BJ (cell line): ENCODE measurements around the gene RAVER2. TPM values are rescaled to one million over a fixed set of nuclear protein-coding genes. Genes with fewer than 3 reads are reported as not detected.

ENCODE experiments used
- CTCF ChIA-PET: fragments of 350-600 bp; formaldehyde crosslinking; extraction: SDS; loops from one replicate; lab custom pipeline; 2021; ENCODE audit warnings: antibody characterized with exemption, inconsistent platforms; lab: Yijun Ruan, JAX
- POLR2A ChIA-PET: fragments of 300-600 bp; sonication (Branson Sonifier 250); formaldehyde crosslinking; extraction: SDS; loops from one replicate; lab custom pipeline; 2021; ENCODE audit warnings: antibody characterized with exemption; lab: Charles Lee
- DNase-seq: peaks from one replicate; pipeline ENCODE4 v3.0.0-alpha.2; 2011; ENCODE audit warnings: low read depth
- H3K27me3 ChIP-seq: 2 replicates; pipeline ENCODE4 v1.6.0; 2011; ENCODE audit warnings: low read length; ENCODE audit not compliant: control insufficient read depth, insufficient read depth
- H3K36me3 ChIP-seq: 2 replicates; pipeline ENCODE4 v1.5.1; 2011; ENCODE audit warnings: low read length; ENCODE audit not compliant: control insufficient read depth, insufficient read depth
- H3K4me3 ChIP-seq: 2 replicates; pipeline ENCODE4 v1.5.1; 2011; ENCODE audit warnings: low read depth, mild to moderate bottlenecking, control low read depth, low read length
- polyA plus RNA-seq: library from polyadenylated mRNA; depleted of rRNA; stranded (reverse); fragments of >200 nt; gene quantifications from 2 replicates; pipeline ENCODE4 v1.2.3, GENCODE V29; 2011
- TF ChIP-seq, protein P1 (sequence below): IDR thresholded peaks from 2 replicates; pipeline ENCODE4 v1.5.1; 2011; ENCODE audit warnings: low read depth, mild to moderate bottlenecking, control low read depth, inconsistent platforms, low read length, moderate library complexity; ENCODE audit not compliant: insufficient read depth

RAVER2 gene
- polyA plus RNA-seq, 1 experiment: 2.9 TPM

DNA sequence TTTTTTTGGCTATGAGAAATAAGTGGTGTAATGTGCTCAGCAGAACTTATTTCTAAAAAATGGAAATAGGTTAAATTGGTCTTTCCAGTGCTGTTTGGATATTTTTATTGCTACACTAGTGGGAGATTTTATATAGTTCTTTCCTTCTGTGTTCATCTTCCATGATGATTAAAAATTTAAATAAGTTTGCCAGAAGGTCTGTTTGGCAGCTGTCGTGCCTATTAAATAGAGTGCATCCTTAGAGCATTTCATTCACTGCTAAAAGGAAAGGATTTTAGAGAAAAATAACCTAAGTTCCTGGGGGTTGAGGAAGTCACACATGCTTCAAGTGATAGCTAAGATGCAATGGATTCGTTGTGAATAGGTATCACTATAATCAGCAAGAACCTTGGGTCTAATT lies 29.7 kb upstream of the RAVER2 start:
- H3K4me3 ChIP-seq: no peak overlapping the region
- peaks cover 2% of the 10 kb centered on the region; the same call in 1 of the 2 replicates for H3K27me3 ChIP-seq
- ChIA-PET CTCF (no interaction called here), POLR2A (no interaction called here)
- H3K36me3 ChIP-seq: no peaks in the 10 kb centered on the region
- TF ChIP-seq, protein P1, sequence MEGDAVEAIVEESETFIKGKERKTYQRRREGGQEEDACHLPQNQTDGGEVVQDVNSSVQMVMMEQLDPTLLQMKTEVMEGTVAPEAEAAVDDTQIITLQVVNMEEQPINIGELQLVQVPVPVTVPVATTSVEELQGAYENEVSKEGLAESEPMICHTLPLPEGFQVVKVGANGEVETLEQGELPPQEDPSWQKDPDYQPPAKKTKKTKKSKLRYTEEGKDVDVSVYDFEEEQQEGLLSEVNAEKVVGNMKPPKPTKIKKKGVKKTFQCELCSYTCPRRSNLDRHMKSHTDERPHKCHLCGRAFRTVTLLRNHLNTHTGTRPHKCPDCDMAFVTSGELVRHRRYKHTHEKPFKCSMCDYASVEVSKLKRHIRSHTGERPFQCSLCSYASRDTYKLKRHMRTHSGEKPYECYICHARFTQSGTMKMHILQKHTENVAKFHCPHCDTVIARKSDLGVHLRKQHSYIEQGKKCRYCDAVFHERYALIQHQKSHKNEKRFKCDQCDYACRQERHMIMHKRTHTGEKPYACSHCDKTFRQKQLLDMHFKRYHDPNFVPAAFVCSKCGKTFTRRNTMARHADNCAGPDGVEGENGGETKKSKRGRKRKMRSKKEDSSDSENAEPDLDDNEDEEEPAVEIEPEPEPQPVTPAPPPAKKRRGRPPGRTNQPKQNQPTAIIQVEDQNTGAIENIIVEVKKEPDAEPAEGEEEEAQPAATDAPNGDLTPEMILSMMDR: no peak
- no peak for DNase-seq

DNA sequence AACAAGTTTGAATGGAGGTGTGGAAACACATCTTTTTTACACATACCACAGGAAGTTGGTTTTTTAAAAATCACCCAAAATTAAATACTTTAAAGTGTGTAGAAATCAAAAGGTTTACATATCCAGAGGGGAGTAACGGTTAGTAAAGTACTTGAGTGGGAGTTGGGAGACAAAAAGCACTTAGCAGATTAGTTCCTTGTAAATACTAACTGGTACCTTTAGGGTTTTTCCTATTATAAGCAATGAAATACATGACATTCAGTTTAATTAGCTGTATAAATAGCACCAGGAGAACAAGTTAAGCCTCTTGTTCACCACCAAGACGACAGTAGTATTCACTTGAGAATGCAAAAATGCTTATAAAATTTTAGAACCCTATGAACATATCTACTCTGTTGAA lies 23.7 kb upstream of the RAVER2 start:
- TF ChIP-seq, protein P1: no peak
- H3K36me3 ChIP-seq: no peaks in the 10 kb centered on the region
- DNase-seq: no peak
- POLR2A ChIA-PET: interaction anchor here (0.6 kb wide), 2 partner anchors 17 to 245 kb away, joined by 4 to 5 read pairs; no protein-coding TSS in a partner anchor
- no peaks in the 10 kb centered on the region for H3K27me3 ChIP-seq
- CTCF ChIA-PET: no interaction called here
- H3K4me3 ChIP-seq: no peak overlapping the region

DNA sequence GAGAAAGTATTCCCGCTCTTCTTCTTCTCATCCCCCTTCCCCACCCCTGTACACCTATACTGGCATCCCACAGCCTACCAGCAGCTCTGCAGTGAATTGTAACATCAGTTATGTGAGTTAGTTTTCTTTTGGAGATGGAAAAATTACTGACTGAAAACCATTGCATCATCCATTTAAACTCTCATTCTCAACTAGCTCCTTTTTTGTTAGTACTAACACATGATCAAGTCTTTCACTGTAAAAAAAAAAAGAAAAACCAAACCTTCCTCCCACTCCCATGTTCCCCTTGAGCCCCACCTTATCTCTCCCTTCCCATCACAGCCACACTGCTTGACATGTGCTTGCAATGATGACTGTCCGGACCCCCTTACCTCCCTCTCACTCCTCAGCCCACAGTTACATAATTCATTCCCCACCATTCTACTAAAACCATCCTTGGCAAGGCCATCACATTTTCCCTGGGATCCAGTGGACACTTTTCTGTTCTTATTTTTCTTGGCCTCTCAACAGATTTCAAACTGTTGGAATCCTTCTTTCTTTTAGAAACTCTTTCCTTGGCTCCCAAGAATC lies 23.2 kb upstream of the RAVER2 start:
- no peaks in the 10 kb centered on the region for H3K27me3 ChIP-seq
- H3K4me3 ChIP-seq: no peak overlapping the region
- ChIA-PET POLR2A (interaction anchor here (0.6 kb wide), 2 partner anchors 18 to 244 kb away, joined by 4 to 5 read pairs; no protein-coding TSS in a partner anchor), CTCF (no interaction called here)
- TF ChIP-seq, protein P1: no peak
- no peaks in the 10 kb centered on the region for H3K36me3 ChIP-seq
- no peak for DNase-seq

DNA sequence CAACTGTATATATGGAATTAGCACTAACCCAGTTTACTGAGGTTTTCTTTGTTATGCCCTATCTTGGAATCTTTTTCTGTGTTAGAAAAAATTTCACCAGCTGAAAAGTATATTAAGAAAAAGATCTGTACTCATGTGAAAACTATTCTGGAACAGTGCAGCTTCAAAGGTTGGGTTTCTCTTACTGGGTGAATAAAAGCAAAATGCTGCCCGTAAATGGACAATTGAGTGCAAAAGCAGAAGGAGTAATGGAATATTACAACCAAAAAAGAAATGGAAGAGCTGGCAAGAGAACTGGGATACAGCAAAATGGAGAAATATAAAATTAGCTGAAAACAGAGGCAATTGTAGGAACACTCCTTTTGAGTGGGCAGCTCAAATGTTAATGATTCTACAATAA lies 17.0 kb upstream of the RAVER2 start:
- Histone ChIP-seq H3K27me3 (peaks cover 3% of the 10 kb centered on the region), H3K36me3 (no peaks in the 10 kb centered on the region), H3K4me3 (no peak overlapping the region)
- ChIA-PET POLR2A (no interaction called here), CTCF (no interaction called here)
- TF ChIP-seq, protein P1: no peak
- DNase-seq: no peak

DNA sequence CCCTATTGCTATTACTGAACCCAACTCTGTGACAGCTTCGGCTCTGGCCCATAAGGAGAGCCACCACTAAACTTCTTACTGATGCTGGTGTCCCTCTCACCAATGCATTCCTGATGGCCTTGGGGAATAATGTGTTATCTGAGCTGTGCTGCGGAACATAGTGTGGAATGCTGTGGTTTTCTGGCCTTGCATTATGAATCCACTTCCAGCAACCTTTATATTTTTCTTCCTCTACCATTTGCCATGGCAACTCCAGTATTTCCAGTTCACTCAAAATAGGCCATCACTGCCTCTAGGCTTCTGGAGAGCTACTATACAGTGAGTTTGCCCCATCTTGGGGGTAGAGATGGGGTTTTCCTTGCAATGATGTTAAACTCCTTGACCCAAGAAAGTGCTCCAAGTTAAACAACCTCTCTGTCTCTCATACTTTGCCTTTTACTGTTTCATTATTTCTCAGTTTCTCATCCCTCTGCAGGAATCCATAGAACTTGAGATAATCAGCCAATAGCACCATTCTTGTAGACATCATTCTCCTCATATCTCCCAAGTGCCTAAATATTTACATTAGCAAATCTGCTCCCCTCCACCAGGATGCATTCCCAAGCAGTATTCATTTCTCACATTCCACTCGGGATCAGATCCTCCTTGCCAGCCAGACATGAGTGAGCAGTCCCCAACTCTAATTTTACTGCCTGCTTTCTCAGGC lies 11.1 kb upstream of the RAVER2 start:
- H3K27me3 ChIP-seq: peaks cover 3% of the 10 kb centered on the region
- POLR2A ChIA-PET: interaction anchor here (0.6 kb wide), 1 partner anchor 28 kb away, joined by 3 read pairs; no protein-coding TSS in a partner anchor
- H3K36me3 ChIP-seq: no peaks in the 10 kb centered on the region
- DNase-seq: no peak
- CTCF ChIA-PET: no interaction called here
- TF ChIP-seq, protein P1: no peak
- no peak overlapping the region for H3K4me3 ChIP-seq
